ENCODE results near the gene ZNRF3. TPM values are rescaled to one million over a fixed set of nuclear protein-coding genes. Genes with fewer than 3 reads are reported as not detected.

The ZNRF3 gene
- total RNA-seq, 4 donors from 2014 or later = 1.7 to 8.1 (median 4.8) TPM

DNA sequence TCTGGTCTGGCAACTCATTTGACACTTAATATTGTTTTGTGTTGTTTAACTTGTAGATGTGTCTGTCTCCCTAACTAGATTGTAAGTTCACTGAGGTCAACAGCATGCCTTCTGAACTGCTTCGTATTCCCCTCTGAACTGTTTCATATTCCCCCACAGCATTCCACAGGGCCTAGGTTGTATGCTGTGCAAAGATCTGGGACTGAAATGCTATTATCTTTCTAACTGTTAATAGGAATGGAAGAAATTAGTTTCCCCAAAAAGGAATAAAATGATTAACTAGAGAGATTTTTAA is 38.2 kb downstream of the ZNRF3 start:
- TF ChIP-seq, protein P1, sequence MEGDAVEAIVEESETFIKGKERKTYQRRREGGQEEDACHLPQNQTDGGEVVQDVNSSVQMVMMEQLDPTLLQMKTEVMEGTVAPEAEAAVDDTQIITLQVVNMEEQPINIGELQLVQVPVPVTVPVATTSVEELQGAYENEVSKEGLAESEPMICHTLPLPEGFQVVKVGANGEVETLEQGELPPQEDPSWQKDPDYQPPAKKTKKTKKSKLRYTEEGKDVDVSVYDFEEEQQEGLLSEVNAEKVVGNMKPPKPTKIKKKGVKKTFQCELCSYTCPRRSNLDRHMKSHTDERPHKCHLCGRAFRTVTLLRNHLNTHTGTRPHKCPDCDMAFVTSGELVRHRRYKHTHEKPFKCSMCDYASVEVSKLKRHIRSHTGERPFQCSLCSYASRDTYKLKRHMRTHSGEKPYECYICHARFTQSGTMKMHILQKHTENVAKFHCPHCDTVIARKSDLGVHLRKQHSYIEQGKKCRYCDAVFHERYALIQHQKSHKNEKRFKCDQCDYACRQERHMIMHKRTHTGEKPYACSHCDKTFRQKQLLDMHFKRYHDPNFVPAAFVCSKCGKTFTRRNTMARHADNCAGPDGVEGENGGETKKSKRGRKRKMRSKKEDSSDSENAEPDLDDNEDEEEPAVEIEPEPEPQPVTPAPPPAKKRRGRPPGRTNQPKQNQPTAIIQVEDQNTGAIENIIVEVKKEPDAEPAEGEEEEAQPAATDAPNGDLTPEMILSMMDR (IDR thresholded peaks at IDR 0.05; ENCODE audit: low read depth) = no peak

DNA sequence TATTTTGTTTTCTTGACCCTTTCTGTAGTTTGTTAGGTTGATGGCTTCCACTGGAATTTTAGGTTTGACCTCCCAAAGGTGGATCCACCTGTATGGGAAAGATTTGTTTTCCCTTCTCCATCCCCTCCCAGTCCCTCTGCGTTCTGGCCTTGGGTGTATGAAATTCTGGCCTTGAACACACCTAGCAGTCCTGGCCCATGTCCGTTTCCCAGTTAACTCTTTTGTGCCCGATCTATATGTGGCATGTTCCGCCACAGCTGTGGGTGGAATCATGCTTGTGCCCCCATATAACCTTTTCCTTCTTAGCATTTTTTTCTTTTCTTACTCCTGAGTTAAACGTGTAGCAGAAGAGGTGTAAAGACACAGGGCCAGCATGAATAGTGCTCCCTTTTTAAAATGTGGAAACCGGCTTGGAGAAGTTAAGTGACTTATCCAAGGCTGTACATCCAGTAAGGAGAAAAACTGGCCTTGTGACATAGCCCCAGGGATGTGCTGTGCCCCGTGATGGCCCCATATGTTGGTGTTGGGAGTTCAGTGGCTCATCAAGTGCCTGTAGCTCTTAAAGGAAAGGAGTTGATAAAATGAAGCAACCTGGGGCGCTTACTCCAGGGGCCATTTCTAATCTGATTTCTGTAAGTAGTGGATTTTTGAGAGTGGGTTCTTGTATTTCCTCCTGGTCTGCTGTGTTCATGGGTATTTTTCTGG is 39.3 kb downstream of the ZNRF3 start:
- TF ChIP-seq, protein P1 (IDR thresholded peaks at IDR 0.05; ENCODE audit: low read depth) = no peak

DNA sequence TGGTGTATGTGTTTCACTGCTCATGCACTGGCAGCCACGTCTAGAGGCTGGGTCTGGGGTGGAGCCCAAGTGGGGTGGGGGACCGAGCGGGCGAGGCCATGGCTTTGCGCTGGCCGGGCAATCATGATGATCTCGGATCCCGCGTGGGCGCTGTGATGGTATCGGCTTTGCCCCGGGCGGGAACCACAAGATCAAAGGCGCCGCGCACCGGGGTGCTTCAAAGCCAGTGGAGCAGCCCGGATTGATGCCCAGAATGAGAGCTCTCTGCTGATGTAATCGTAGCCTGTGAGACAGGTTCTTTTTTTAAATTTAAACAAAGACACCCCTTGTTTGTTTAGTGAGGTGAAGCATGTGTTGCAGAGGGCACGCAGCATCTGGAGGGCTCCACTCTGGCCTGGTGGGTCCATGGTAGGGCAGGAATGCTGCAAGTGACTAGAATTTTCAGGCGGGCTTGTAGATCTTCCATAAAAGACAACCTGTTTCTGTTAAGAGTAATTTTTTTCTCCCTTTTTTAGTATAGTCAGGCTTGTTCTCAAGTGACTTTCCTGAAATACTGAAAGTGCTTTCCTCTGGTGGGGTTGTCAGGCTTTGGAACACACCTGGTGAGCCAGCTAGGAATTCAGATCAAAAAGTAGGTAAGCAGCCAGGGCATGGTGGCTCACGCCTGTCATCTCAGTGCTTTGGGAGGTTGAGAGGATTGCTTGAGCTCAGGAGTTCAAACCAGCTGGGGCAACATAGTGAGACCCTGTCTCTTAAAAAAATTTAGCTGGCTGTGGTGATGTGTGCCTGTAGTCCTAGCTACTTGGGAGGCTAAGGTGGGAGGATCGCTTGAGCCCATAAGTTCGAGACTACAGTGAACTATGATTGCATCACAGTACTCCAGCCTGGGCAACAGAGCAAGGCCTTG is 40.7 kb downstream of the ZNRF3 start:
- TF ChIP-seq, protein P1 (IDR thresholded peaks at IDR 0.05; ENCODE audit: low read depth) = no peak

DNA sequence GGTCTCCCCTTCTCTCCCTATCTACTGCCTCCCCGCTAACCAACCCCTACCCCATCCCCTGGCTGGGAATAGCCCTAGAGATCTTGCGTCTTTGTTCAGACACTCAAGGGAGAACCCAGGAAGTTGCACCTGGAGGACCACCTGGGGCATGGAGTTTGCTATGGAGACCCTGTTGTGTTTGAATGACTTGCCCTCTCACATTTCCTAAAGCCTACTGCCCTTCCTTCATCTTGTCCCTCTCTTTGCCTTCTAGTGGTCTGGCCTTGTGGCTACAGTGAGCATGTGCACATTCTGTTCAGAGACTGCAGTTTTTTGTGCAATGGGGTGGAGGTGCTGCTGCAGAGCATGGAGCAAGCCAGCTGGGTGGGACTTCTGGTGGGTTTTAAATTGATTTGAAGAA is 42.5 kb downstream of the ZNRF3 start:
- TF ChIP-seq, protein P1 (IDR thresholded peaks at IDR 0.05; ENCODE audit: low read depth) = no peak

DNA sequence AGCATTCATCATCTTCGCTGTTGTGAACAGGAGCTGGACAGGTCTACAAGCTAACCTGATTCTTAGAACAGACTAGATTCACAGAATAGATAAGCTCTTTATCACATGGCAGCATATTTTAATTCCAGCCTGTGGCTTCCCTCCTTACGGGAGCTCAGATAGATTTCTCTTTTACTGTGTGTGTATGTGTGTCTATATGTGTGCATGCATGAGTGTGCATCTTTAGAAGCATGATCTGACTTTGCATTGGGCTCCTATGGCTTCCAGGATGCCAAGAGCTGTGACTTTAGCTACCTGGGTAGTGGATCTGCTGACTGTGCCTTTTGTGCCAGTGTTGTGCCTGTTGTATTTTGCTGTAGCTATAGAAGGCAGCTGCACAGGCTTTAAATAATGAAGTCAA is 44.3 kb downstream of the ZNRF3 start:
- TF ChIP-seq, protein P1 (IDR thresholded peaks at IDR 0.05; ENCODE audit: low read depth) = no peak

DNA sequence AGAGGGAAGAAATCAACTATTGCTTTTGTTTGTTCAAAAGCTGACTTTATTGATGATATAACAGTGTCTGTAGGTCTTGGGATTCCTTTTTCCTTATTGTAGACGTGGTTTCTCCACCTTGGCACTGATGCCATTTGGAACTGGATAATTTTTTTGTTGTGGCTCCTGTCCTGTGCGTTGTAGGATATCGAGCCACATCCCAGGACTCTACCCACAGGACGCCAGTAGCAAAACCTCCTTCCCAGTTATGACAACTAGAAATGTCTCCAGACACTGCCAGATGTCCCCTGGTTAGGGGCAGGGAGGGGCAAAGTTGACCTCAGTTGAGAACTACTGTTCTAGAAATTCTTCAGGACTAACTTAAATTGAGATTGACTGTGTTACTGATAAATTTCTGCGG is 45.8 kb downstream of the ZNRF3 start:
- TF ChIP-seq, protein P1 (IDR thresholded peaks at IDR 0.05; ENCODE audit: low read depth) = no peak

DNA sequence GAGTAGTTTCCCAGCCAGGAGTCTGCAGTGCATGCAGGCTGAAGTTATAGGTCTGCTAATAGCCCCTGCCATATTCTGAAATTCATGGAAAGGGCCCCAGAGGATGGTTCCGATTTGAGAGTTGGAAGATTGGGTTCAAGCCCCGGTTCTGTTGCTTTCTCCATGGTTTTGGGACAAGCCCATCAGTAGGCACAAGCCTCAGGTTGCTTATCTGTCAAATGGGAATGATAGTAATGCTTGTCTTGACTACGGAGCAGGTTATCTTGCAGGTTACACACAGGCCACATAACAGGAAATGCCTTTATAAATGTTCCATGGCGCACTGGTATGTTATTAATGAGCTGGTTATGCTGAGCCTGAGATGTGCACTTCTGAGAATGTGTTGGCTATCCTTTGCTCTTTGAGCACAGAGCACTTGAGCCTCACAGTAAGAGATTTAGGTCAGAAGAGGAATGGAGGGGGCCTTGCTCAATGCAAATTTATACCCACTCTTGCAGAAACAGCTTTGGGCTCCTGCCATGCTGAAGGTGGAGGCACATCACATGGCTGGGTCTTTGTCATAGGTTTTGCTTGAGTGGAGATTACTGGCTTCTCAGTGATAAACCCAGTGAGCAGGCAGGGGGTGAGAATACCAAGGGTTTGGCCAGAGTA is 47.1 kb downstream of the ZNRF3 start:
- TF ChIP-seq, protein P1 (IDR thresholded peaks at IDR 0.05; ENCODE audit: low read depth) = no peak
